Skin of body (tissue), 3 donors: Measurements from ENCODE around the gene FIGLA. TPM values are rescaled to one million over a fixed set of nuclear protein-coding genes. Genes with fewer than 3 reads are reported as not detected.
A peak's percentile ranks its signal among the peaks of the same experiment; 100 is the strongest.
"Not testable (repeated sequence)": the region's sequence is repeated elsewhere in the genome, so short reads cannot be mapped to it uniquely, and the experiment has no call there.

Experiments used
- DNase-seq: peaks from one replicate; lab custom pipeline; 2025; lab: John Stamatoyannopoulos, UW
- small RNA-seq: library from RNA; depleted of rRNA; stranded (forward); fragments of <200 nt; gene quantifications from one replicate; pipeline ENCODE3, GENCODE V24; 2014; ENCODE audit warnings: low replicate concordance
- total RNA-seq: library from RNA; depleted of rRNA; stranded (reverse); fragments of >200 nt; gene quantifications from one replicate; pipeline ENCODE4 v1.2.3, GENCODE V29; 2014

Gene FIGLA
- total RNA-seq, 1 donor from 2014 or later = not detected

GRCh38 chr2:70746094-70746974 lies 44.1 kb downstream of the FIGLA start:
- no peak for DNase-seq

GRCh38 chr2:70745276-70745825 lies 45.1 kb downstream of the FIGLA start:
- DNase-seq = no peak

- no peak for DNase-seq
Measured at GRCh38 chr2:70744397-70744796, 46.0 kb downstream of the FIGLA start.

- no peak for DNase-seq
Measured at GRCh38 chr2:70743677-70744076, 46.8 kb downstream of the FIGLA start.

- no peak for DNase-seq
Measured at GRCh38 chr2:70743068-70743467, 47.4 kb downstream of the FIGLA start.

GRCh38 chr2:70739492-70739891 lies 51.0 kb downstream of the FIGLA start:
- not testable (repeated sequence) for DNase-seq

- DNase-seq = no peak
Measured at GRCh38 chr2:70738159-70738558, 52.3 kb downstream of the FIGLA start.

GRCh38 chr2:70735071-70735470 lies 55.4 kb downstream of the FIGLA start:
- no peak for DNase-seq

GRCh38 chr2:70733646-70734180 lies 56.7 kb downstream of the FIGLA start:
- DNase-seq = no peak

GRCh38 chr2:70732766-70733645 lies 57.4 kb downstream of the FIGLA start:
- DNase-seq = peak; percentile 7

- DNase-seq = no peak
Measured at GRCh38 chr2:70730730-70731129, 59.7 kb downstream of the FIGLA start.

GRCh38 chr2:70729647-70730046 lies 60.8 kb downstream of the FIGLA start:
- no peak for DNase-seq

- no peak for DNase-seq
Measured at GRCh38 chr2:70728128-70728527, 62.3 kb downstream of the FIGLA start.

Small RNA genes lying within 50 kb of the gene (small RNA-seq; reads per million reads assigned to genes)
- not detected for gene HMGN2P21

Other genes with a start within 250 kb of the FIGLA start
- 21.8 TPM for gene TGFA, start 236.8 kb downstream of the FIGLA start, total RNA-seq
- gene ADD2, start 22.4 kb downstream of the FIGLA start, total RNA-seq = 8.5 TPM
- gene CLEC4F, start 30.0 kb upstream of the FIGLA start, total RNA-seq = 0.10 TPM
- 5.3 TPM for gene CD207, start 45.2 kb upstream of the FIGLA start, total RNA-seq
- 0.20 TPM for gene VAX2, start 109.9 kb upstream of the FIGLA start, total RNA-seq
- 2.3 TPM for gene ATP6V1B1, start 145.3 kb upstream of the FIGLA start, total RNA-seq
- gene ANKRD53, start 188.0 kb upstream of the FIGLA start, total RNA-seq = 2.1 TPM
- 14.3 TPM for gene TEX261, start 204.2 kb upstream of the FIGLA start, total RNA-seq